Left ventricle myocardium superior (tissue), 1 donor: ENCODE measurements around the gene UMOD. TPM values are rescaled to one million over a fixed set of nuclear protein-coding genes. Genes with fewer than 3 reads are reported as not detected.

Experiments
- ATAC-seq: fragments of 200-7000 bp; cut with Tn5 transposase; one replicate; pipeline ENCODE4 v1.9.1; 2020; ENCODE audit warnings: mild to moderate bottlenecking, moderate library complexity
- DNase-seq: peaks from one replicate; pipeline ENCODE4 v3.0.0-alpha.2; 2020
- intact Hi-C: fragments of 100-400 bp; cut with micrococcal nuclease; formaldehyde crosslinking; loops from one replicate; pipeline ENCODE4 v1.11.0; 2022
- total RNA-seq: library from RNA; stranded (reverse); fragmentation: NEBNext Ultra II Directional; extraction: Animal tissue kit (Norgen Biotek cat#: 25700); gene quantifications from one replicate; pipeline ENCODE4 v1.2.1, GENCODE V29; 2021
- donor health status: DM: no; HTN: yes; CAD: no; lungs with severe emphysema.

Gene UMOD
- total RNA-seq, 1 donor from 2014 or later = not detected

DNA sequence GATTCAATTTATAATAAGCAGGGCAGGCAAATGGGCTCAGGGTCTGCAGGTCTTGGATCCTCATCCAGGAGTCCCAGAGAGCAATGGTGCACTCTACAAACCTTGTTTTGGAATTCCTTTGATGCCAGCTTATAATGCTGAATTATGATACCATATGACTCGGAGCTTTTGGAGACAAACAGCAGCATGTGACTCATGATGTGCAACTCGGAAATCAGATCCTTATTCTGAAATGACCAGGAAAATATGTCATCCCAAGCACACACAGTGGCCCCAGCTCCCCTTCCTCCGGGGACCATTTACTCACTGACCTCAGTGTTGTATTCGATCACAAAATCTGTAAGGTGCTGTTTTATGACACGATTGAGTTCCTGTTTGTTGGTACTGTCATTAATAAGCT, 20.2 kb upstream of the UMOD start:
- intact Hi-C loops = no loop called here
- no peak for DNase-seq
- no peak for ATAC-seq

DNA sequence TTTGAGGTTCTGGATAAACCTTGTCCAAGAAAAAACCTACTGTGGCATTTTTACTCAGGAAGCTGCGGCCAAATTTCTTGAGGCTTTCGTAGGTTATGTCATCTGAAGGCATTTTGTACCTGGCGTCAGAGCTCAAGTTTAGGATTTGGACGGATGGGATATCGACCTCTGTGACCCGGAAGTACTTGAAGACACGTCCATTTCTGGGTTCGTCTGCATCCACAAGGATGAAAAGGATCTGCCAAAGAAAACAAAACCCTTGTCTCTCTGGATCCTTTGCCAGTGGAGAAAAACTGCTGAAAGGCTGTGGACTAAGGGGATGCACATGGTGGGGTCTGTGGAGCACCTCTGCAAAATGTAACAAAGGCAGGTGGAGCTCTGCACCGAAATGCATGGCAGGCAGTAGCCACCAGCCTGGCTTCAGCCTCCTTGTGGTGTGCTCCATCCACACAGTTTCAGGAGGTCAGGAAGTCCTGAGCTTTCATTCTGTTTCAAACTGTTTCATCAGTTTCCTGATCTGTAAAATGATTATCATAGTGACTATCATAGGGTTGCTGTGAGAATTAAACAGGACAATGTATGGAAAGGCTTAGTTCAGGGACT, 17.0 kb upstream of the UMOD start:
- ATAC-seq (no peak), DNase-seq (no peak)
- intact Hi-C loops = no loop called here

DNA sequence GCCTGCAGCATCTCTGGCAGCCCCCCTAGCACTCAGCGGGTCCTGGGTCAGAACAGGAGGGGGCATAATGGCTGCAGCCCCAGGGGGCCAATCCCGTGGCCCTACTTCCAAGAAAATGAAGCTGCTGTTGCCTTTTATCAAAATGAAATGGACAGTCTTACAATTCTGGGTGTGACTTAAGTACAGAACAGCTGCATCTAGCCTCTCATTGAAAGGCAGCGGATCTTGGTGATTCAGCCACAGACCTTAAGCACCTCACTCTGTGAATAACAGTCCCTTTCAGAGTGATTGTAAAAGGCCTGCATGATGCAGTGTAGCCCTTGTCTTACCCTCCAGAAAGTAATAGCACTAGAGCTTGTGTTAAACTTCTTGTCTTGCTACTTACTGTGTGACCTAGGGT, 11.5 kb upstream of the UMOD start:
- DNase-seq = no peak
- no peak for ATAC-seq
- intact Hi-C loops = no loop called here

- ATAC-seq (no peak), DNase-seq (no peak)
- intact Hi-C loops = no loop called here
Measured at GRCh38 chr16:20363191-20363590, 10.7 kb upstream of the UMOD start.

- intact Hi-C loops = no loop called here
- DNase-seq (no peak), ATAC-seq (no peak)
Measured at GRCh38 chr16:20359997-20360396, 7.5 kb upstream of the UMOD start.

DNA sequence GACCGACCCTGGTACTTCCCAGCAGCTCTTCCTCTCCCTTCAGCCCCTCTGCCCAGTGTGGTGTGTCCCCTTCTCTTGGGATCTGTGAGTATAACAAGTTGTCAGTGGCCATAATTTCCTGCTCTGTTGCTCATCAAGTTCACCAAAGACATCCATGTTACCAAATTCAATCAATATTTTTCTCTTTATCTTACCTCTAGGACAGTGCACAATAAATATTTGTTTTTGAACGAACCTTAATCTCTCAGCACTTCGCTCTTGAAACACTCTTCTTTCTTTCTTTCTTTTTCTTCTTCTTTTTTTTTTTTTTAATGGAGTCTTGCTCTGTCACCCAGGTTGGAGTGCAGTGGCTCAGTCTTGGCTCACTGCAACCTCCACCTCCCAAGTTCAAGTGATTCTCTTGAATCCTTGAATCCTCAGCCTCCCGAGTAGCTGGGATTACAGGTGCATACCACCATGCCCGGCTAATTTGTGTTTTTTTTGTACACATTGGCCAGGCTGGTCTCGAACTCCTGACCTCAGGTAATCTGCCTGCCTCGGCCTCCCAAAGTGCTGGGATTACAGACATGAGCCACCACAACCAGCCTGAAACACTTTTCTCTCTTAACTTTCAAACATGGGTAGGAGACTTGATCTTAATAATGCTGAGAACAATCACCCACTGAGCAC, 2.7 kb upstream of the UMOD start:
- intact Hi-C loops = no loop called here
- DNase-seq (no peak), ATAC-seq (no peak)

DNA sequence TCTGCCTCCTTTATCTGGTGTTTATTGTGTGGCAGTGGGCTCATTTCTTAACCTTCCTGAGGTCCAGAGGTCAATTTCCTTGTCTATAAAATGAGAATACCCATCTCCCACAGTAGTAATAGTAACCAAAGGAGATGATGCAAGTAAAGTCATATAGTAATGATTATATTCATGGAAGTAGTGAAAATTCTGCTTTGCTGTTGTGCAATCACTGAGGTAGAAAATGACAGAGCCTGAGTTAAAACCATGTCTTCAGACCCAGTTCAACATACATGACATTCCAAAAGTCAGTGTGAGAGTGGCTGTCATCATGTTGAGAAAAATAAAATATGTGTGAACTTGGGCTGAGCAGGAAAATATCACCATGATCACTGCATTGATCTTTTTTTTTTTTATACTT, 864 bp upstream of the UMOD start:
- ATAC-seq (no peak), DNase-seq (no peak)
- intact Hi-C loops = no loop called here

GRCh38 chr16:20349615-20350014, 2.9 kb downstream of the UMOD start:
- ATAC-seq = no peak
- DNase-seq = no peak
- intact Hi-C loops = no loop called here

DNA sequence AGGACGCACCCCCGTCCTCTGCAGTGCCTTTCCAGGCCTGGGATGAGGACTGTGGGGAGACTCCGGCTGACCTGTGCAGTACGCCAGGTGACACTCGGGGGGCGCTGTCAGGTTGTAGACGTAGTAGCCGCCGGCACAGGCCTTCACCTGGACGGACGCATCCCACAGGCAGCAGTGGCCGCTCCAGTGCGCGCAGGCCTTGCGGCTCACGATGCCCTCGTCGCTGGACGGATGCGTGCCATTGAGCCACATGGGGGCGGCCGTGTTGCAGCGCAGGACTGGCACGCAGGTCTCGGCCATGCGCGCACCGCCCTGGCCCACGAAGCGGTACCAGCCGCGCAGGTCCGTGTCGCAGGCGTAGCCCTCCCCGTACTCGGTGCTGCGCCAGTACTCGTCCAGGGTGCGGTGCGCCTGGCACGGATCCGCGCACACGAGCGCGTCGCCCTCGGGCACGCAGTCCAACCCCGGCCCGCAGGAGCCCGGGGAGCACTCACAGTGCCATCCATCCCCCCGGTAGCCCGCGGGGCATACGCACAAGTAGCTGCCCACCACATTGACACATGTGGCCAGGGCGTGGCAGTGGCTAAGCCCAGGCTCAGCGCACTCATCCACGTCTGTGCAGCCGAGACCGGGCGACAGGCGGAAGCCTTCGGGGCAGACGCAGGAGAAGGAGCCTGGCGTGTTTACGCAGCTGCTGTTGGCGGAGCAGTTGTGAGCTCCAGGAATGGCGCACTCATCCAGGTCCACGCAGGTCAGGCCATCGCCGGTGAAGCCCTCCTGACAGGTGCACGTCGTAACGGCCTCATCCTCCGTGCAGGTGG, 3.9 kb downstream of the UMOD start:
- intact Hi-C loops = no loop called here
- DNase-seq (no peak), ATAC-seq (no peak)

DNA sequence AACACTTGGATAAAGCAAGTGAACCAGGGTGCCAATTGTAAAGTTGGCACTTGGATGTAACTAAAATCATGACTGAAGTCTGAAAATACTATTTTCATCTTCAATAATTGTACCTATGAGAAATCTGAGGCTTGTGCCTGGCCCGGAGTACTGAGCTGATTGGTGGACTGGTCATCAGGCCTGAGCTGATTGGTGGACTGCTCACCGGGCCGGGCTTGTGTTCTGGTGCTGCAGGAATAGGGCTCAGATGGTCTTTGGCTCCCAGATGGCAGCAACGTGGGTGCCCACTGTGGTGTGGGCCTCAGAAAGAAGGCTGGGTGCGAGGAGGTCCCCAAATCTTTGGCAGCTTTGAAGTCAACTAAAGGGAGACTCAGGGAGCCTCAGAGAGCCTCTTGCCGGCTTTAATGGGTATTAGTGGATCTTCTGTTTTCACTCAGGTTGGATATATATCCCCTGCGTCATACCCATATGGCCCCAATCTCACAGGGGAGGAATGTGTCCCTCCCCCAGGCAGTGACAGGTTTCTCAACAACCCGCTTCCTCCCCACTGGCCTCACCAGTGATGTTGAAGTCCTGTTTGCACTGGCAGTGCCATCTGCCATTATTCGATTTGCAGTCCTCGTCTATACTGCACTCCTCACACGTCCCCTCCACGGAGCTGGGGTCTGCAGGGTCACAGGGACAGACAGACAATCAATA, 4.7 kb downstream of the UMOD start:
- intact Hi-C loops = no loop called here
- ATAC-seq = no peak
- no peak for DNase-seq

DNA sequence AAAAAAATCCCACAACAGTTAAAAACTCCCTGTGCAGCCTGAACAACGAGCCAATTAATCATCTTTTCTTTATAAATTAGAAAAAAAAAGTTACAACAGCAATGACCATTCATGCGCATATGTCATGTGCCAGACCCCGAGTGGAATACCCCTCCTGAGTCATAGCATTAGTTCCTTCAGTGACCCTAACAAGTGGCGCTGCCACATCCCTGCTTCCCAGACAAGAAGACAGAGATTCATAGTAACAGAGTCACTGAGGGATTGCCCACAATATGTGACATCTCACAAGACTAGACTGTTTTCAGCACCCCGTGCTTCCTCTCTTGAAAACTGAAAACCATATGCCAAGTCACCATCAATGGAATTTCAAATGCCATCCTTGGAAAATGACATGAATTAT, 7.9 kb downstream of the UMOD start:
- no peak for DNase-seq
- ATAC-seq = no peak
- intact Hi-C loops = no loop called here

- intact Hi-C loops = no loop called here
- DNase-seq (no peak), ATAC-seq (no peak)
Measured at GRCh38 chr16:20339744-20340143, 12.8 kb downstream of the UMOD start.

- intact Hi-C loops = no loop called here
- DNase-seq (no peak), ATAC-seq (no peak)
Measured at GRCh38 chr16:20336955-20337354, 15.6 kb downstream of the UMOD start.

GRCh38 chr16:20334396-20334795, 18.1 kb downstream of the UMOD start:
- ATAC-seq = no peak
- no peak for DNase-seq
- intact Hi-C loops = no loop called here

- ATAC-seq (no peak), DNase-seq (no peak)
- intact Hi-C loops = no loop called here
Measured at GRCh38 chr16:20333120-20333519, 19.4 kb downstream of the UMOD start.

- no peak for ATAC-seq
- no peak for DNase-seq
- intact Hi-C loops = no loop called here
Measured at GRCh38 chr16:20332411-20332810, 20.1 kb downstream of the UMOD start.

- ATAC-seq (no peak), DNase-seq (no peak)
- intact Hi-C loops = no loop called here
Measured at GRCh38 chr16:20331635-20332034, 20.9 kb downstream of the UMOD start.

DNA sequence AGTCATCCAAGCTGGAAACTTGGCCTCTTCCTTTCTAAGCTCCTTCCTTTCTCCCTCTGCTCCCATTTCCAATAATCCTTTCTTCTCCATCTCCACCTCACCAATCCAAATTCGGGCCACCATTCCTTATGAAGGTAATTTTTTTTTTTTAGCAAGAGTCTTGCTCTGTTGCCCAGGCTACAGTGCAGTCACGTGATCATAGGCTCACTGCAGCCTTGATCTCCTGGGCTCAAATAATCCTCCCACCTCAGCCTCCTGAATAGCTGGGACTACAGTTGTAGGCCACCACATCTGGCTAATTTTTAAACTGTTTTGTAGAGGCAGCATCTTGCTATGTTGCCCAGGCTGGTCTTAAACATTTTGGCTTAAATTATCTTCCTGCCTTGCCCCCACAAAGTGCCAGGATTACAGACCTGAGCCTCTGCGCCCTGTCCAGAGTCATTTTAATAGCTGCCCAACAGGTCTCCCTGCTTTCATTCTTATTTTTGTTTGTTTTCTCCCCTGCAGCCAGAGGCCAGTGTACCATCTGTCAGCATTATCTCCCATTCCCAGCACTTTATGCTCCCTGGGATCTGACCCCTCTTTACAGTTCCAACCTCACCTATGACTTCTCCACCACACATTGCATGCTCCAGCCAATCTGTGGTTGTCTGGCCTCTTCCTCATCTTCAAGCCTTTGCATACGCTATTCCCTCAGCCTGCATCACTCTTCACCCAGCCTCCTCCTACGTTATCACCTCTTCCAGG, 22.9 kb downstream of the UMOD start:
- DNase-seq = no peak
- intact Hi-C loops = no loop called here
- ATAC-seq = no peak

GRCh38 chr16:20327444-20328041, 25.0 kb downstream of the UMOD start, which contains the start of gene GP2:
Gene GP2, minus strand, starts transcription at chr16:20327513. Its CDS starts 1,082 bp downstream, at chr16:20326431.
- ATAC-seq (no peak), DNase-seq (no peak)
- intact Hi-C loops = no loop called here
